ENCODE results near the gene THSD7B.

GRCh38 chr2:136751406-136751805 is 13.9 kb upstream of the THSD7B start:
- TF ChIP-seq, protein P1, sequence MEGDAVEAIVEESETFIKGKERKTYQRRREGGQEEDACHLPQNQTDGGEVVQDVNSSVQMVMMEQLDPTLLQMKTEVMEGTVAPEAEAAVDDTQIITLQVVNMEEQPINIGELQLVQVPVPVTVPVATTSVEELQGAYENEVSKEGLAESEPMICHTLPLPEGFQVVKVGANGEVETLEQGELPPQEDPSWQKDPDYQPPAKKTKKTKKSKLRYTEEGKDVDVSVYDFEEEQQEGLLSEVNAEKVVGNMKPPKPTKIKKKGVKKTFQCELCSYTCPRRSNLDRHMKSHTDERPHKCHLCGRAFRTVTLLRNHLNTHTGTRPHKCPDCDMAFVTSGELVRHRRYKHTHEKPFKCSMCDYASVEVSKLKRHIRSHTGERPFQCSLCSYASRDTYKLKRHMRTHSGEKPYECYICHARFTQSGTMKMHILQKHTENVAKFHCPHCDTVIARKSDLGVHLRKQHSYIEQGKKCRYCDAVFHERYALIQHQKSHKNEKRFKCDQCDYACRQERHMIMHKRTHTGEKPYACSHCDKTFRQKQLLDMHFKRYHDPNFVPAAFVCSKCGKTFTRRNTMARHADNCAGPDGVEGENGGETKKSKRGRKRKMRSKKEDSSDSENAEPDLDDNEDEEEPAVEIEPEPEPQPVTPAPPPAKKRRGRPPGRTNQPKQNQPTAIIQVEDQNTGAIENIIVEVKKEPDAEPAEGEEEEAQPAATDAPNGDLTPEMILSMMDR (conservative IDR thresholded peaks at IDR 0.05; ENCODE audit: low read length), result no peak
- TF ChIP-seq EZH2phosphoT487 (IDR thresholded peaks at IDR 0.05; ENCODE audit: borderline replicate concordance), result peak; percentile 61; the same call in 1 of the 2 replicates

Data from Loucy (cell line).